ENCODE data around the gene IL17A. TPM values are rescaled to one million over a fixed set of nuclear protein-coding genes. Genes with fewer than 3 reads are reported as not detected.

Gene IL17A
- total and polyA plus RNA-seq, 2 donors (not counting 3 experiments of a cell fraction or from before 2014, with no cell fraction given), result not detected

DNA sequence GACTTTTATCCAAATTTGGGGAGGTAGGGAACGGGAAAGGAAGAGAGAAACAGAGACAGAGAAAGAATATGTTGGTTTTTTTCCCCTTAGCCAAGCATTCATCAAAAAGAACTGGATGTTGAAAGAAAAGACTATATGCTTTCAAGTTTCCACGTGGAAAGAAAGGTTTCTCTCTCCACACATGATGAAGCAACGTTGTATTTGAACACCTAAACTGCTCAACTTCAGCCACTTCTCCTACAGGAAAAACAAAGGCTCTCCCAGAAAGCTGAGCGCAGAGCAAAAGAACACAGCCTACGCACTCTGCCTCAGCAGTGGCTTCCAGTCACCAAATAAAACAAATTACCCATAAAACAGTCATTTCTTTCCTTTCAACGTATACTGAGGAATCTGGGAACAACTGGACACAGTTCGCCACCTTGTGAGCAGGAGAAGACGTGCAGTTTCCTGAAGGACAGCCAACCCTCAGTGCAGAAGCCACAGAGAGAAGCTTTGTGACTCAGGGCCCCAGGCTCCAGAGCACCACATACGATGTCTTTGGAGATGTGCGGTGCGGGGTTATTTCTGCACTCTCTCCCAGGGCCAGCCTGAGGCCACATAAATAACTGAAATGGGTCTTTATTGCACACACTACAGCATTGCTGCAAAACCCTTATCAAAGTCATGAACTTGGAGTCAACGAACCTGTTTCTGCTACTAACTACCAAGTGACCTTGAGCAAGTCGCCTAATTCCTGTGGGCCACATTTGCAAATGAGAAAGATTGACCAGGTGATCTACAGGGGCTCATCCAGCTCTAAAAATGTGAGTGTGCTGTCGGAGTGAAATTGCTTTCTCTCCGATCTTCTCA, 48.0 kb downstream of the IL17A start:
- dilution Hi-C loops (cut with MboI; ENCODE audit: extremely low pct_ligation_motif_present, low sequenced_read_pairs) (no loop called here), intact Hi-C loops (cut with micrococcal nuclease) (loop anchor here (1.0 to 10.0 kb wide), 5 partner anchors 71 to 379 kb away; partner anchors contain the start of gene PKHD1)
- H3K4me2 ChIP-seq (ENCODE audit: insufficient read depth, low read length), result no peak overlapping the region
- no peak overlapping the region for H3K27ac ChIP-seq (ENCODE audit: insufficient read depth, low read depth, low read length)
- TF ChIP-seq CTCF (IDR thresholded peaks at IDR 0.05; ENCODE audit: extremely low read depth in 1 of 2, insufficient read depth in 1 of 2, low read depth in 1 of 2, low read length in 2 of 2) (peak; percentile 46 to 51), POLR2A (IDR thresholded peaks at IDR 0.05; ENCODE audit: low read depth, low read length) (no peak)
- DNase-seq (ENCODE audit: low read depth, low spot score), result peak; percentile 45
- no peaks in the 10 kb centered on the region for H3K79me2 ChIP-seq (ENCODE audit: control insufficient read depth, insufficient read depth, low read length)
- H3K4me1 ChIP-seq (ENCODE audit: control insufficient read depth, extremely low read depth, insufficient read depth, low read length), result no peaks in the 10 kb centered on the region
- H2AFZ ChIP-seq (ENCODE audit: low read depth, low read length), result no peak overlapping the region
- H3K9me3 ChIP-seq (replicated peaks; ENCODE audit: control insufficient read depth, insufficient read depth, low read length), result no peaks in the 10 kb centered on the region
- no TSS peak for BruUV-seq (replicated peaks)
- CTCF ChIA-PET, result interaction anchor here (0.6 to 1.7 kb wide), 21 partner anchors 8 to 380 kb away, joined by 3 to 15 read pairs (median 4); no protein-coding TSS in a partner anchor
- POLR2A ChIA-PET, result no interaction called here
- no peak overlapping the region for H3K4me3 ChIP-seq (replicated peaks in 1 of 3; ENCODE audit: insufficient read depth in 1 of 3, low read depth in 1 of 3, low read length in 3 of 3)
- no peaks in the 10 kb centered on the region for H3K36me3 ChIP-seq (ENCODE audit: control insufficient read depth in 2 of 2, extremely low read depth in 1 of 2, insufficient read depth in 2 of 2, low read length in 2 of 2)
- H3K9ac ChIP-seq (replicated peaks; ENCODE audit: extremely low read depth, insufficient read depth, low read length), result no peak overlapping the region
- FAIRE-seq, result peak; percentile 67
- no peaks in the 10 kb centered on the region for H4K20me1 ChIP-seq (replicated peaks; ENCODE audit: control insufficient read depth, extremely low read depth, insufficient read depth, low read length)
- no peaks in the 10 kb centered on the region for H3K9me1 ChIP-seq (replicated peaks; ENCODE audit: control insufficient read depth, extremely low read depth, insufficient read depth, low read length)
- H3K27me3 ChIP-seq (ENCODE audit: control insufficient read depth in 2 of 2, insufficient read depth in 2 of 2, low read length in 2 of 2), result no peaks in the 10 kb centered on the region

MicroRNA genes within 50 kb of the gene (microRNA counts, 767-probe panel; counts per million panel counts)
- microRNA hsa-miR-133b, result 723 counts per million, percentile 96 among the panel's probes with 10 or more counts
- 723 counts per million, percentile 96 among the panel's probes with 10 or more counts for microRNA hsa-miR-206

Small RNA genes within 50 kb of the gene (microRNA-seq; reads per million reads assigned to microRNA genes)
- gene MIR133B (ENCODE audit: borderline number of aligned reads, borderline replicate concordance), result not detected
- gene MIR206 (ENCODE audit: borderline number of aligned reads, borderline replicate concordance), result 1.5 reads per million

Small RNA genes within 50 kb of the gene (small RNA-seq; reads per million reads assigned to genes)
- gene MIR133B (ENCODE audit: insufficient read depth, insufficient read length, low read depth, low replicate concordance) (not detected), gene MIR206 (ENCODE audit: insufficient read depth, insufficient read length, low read depth, low replicate concordance) (not detected)

Other genes with a start within 250 kb of the IL17A start
- not detected in 2 replicates for gene PKHD1, start 98.8 kb upstream of the IL17A start, total RNA-seq
- gene PKHD1, start 98.8 kb upstream of the IL17A start, polyA plus RNA-seq, result not detected in 2 replicates
- not detected in 2 replicates for gene IL17F, start 58.1 kb downstream of the IL17A start, total RNA-seq
- gene IL17F, start 58.1 kb downstream of the IL17A start, polyA plus RNA-seq, result not detected in 2 replicates
- gene MCM3, start 98.4 kb downstream of the IL17A start, total RNA-seq, result 80.6 and 81.6 TPM in 2 replicates
- 50.3 and 57.2 TPM in 2 replicates for gene MCM3, start 98.4 kb downstream of the IL17A start, polyA plus RNA-seq
- gene PAQR8, start 175.8 kb downstream of the IL17A start, total RNA-seq, result 6.0 TPM in 2 replicates
- 4.3 TPM in 2 replicates for gene PAQR8, start 175.8 kb downstream of the IL17A start, polyA plus RNA-seq
- 14.6 and 21.1 TPM in 2 replicates for gene EFHC1, start 234.0 kb downstream of the IL17A start, total RNA-seq
- gene EFHC1, start 234.0 kb downstream of the IL17A start, polyA plus RNA-seq, result 17.6 and 18.5 TPM in 2 replicates

Measured in endothelial cell of umbilical vein (primary cell).